ENCODE measurements around the gene BAZ2A.
A peak's percentile ranks its signal among the peaks of the same experiment; 100 is the strongest.

- TF ChIP-seq, protein P1, sequence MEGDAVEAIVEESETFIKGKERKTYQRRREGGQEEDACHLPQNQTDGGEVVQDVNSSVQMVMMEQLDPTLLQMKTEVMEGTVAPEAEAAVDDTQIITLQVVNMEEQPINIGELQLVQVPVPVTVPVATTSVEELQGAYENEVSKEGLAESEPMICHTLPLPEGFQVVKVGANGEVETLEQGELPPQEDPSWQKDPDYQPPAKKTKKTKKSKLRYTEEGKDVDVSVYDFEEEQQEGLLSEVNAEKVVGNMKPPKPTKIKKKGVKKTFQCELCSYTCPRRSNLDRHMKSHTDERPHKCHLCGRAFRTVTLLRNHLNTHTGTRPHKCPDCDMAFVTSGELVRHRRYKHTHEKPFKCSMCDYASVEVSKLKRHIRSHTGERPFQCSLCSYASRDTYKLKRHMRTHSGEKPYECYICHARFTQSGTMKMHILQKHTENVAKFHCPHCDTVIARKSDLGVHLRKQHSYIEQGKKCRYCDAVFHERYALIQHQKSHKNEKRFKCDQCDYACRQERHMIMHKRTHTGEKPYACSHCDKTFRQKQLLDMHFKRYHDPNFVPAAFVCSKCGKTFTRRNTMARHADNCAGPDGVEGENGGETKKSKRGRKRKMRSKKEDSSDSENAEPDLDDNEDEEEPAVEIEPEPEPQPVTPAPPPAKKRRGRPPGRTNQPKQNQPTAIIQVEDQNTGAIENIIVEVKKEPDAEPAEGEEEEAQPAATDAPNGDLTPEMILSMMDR (IDR thresholded peaks at IDR 0.05; ENCODE audit: insufficient read depth, low read depth, low read length), result peak; percentile 30
- no peak for TF ChIP-seq EZH2 (IDR thresholded peaks at IDR 0.05; ENCODE audit: insufficient read depth, low read length)
These were observed 5.0 kb upstream of the BAZ2A start for GRCh38 chr12:56634837-56635791.

Data from astrocyte (in vitro differentiated cells and primary cell).